OCI-LY7 (cell line): ENCODE results near the gene KANSL1. TPM values are rescaled to one million over a fixed set of nuclear protein-coding genes. Genes with fewer than 3 reads are reported as not detected.

Experiments
- BruUV-seq: library from RNA; stranded (reverse); fragments of 400-500 nt; replicated peaks from 2 replicates; lab custom pipeline; 2021; lab: Mats Ljungman, UMichigan
- CTCF ChIA-PET: fragments of 300-600 bp; sonication (Branson Sonifier 250); formaldehyde crosslinking; loops from one replicate; lab custom pipeline; 2022; ENCODE audit warnings: antibody characterized with exemption; ENCODE audit not compliant: unreplicated experiment; lab: Charles Lee
- POLR2A ChIA-PET: fragments of 300-600 bp; sonication (Branson Sonifier 250); formaldehyde crosslinking; loops from one replicate; lab custom pipeline; 2022; ENCODE audit warnings: antibody characterized with exemption; lab: Charles Lee
- DNase-seq: peaks from one replicate; pipeline ENCODE4 v3.0.0-alpha.2; 2015; ENCODE audit warnings: low spot score
- H2AFZ ChIP-seq: fragments of 200-600 bp; sonication (generic), shearing (Covaris generic); 2 replicates; pipeline ENCODE4 v1.6.1; 2014; ENCODE audit warnings: mild to moderate bottlenecking, antibody characterized with exemption, low read length, moderate library complexity
- H3K27ac ChIP-seq: fragments of 200-600 bp; sonication (generic); 2 replicates; pipeline ENCODE4 v1.5.1; 2014; ENCODE audit warnings: mixed run types, low read depth, mild to moderate bottlenecking, moderate library complexity, low read length, inconsistent platforms; ENCODE audit not compliant: poor library complexity, severe bottlenecking
- H3K36me3 ChIP-seq: fragments of 200-600 bp; sonication (generic); 2 replicates; pipeline ENCODE4 v1.6.1; 2014; ENCODE audit warnings: mild to moderate bottlenecking, antibody characterized with exemption, low read length, moderate library complexity, mixed read lengths; ENCODE audit not compliant: insufficient read depth
- H3K4me1 ChIP-seq: fragments of 200-600 bp; sonication (generic); 2 replicates; pipeline ENCODE4 v1.5.1; 2014; ENCODE audit warnings: mild to moderate bottlenecking, low read length; ENCODE audit not compliant: insufficient read depth, poor library complexity, severe bottlenecking
- H3K4me2 ChIP-seq: fragments of 200-600 bp; sonication (generic); 2 replicates; pipeline ENCODE4 v1.6.1; 2014; ENCODE audit warnings: mild to moderate bottlenecking, low read length
- H3K4me3 ChIP-seq: fragments of 200-600 bp; sonication (generic); 2 replicates; pipeline ENCODE4 v1.5.1; 2014; ENCODE audit warnings: mild to moderate bottlenecking, low read depth, low read length; ENCODE audit not compliant: poor library complexity, severe bottlenecking
- H3K79me2 ChIP-seq: fragments of 200-600 bp; sonication (generic); 2 replicates; pipeline ENCODE4 v1.6.1; 2016; ENCODE audit warnings: low read depth, mild to moderate bottlenecking, low read length, moderate library complexity, mixed read lengths; ENCODE audit not compliant: insufficient read depth
- H3K9me2 ChIP-seq: fragments of 200-600 bp; sonication (generic); 2 replicates; pipeline ENCODE4 v1.6.1; 2016; ENCODE audit warnings: mild to moderate bottlenecking, low read length, mixed read lengths; ENCODE audit not compliant: insufficient read depth
- H3K9me3 ChIP-seq: fragments of 200-600 bp; sonication (generic); 2 replicates; pipeline ENCODE4 v1.6.1; 2014; ENCODE audit warnings: mild to moderate bottlenecking, mixed run types, low read length, mixed read lengths
- H4K20me1 ChIP-seq: fragments of 200-600 bp; sonication (generic); 2 replicates; pipeline ENCODE4 v1.6.1; 2014; ENCODE audit warnings: mild to moderate bottlenecking, antibody characterized with exemption, low read length, moderate library complexity, mixed read lengths; ENCODE audit not compliant: insufficient read depth
- CTCF ChIP-seq: fragments of 200-600 bp; sonication (generic); conservative IDR thresholded peaks from 2 replicates; pipeline ENCODE4 v1.5.1; 2014; ENCODE audit warnings: mild to moderate bottlenecking, antibody characterized with exemption, low read length, moderate library complexity, mixed read lengths
- EZH2phosphoT487 ChIP-seq: fragments of 200-600 bp; sonication (generic); IDR thresholded peaks from 2 replicates; pipeline ENCODE4 v1.6.1; 2018; ENCODE audit warnings: low read depth, borderline replicate concordance, mild to moderate bottlenecking, mixed run types, antibody characterized with exemption, low read length, moderate library complexity, mixed read lengths
- intact Hi-C: fragments of 100-400 bp; cut with micrococcal nuclease; formaldehyde crosslinking; loops from one replicate; pipeline ENCODE4 v1.10.0; 2022; ENCODE audit not compliant: unreplicated experiment
- total RNA-seq, 2 experiments: library from RNA; depleted of rRNA in 1 of 2; stranded (reverse); fragments of >200 nt in 1 of 2; shearing (Covaris generic) in 1 of 2; gene quantifications; 2 replicates each; pipeline ENCODE4 v1.2.3, GENCODE V29; 2014 to 2022

KANSL1 gene
- total RNA-seq, 2 experiments from 2014 or later, result 96.9 to 129 TPM

- no peak overlapping the region for H3K4me2 ChIP-seq
- H3K79me2 ChIP-seq, result peaks cover 4% of the 10 kb centered on the region; the same call in 1 of the 2 replicates
- no peak overlapping the region for H3K4me3 ChIP-seq
- no peak for TF ChIP-seq CTCF
- H2AFZ ChIP-seq, result no peak overlapping the region
- no peak for DNase-seq
- no peaks in the 10 kb centered on the region for H3K9me2 ChIP-seq
- H3K27ac ChIP-seq, result no peak overlapping the region
- no peaks in the 10 kb centered on the region for H3K9me3 ChIP-seq
- no peaks in the 10 kb centered on the region for H4K20me1 ChIP-seq
- ChIA-PET CTCF (no interaction called here), POLR2A (no interaction called here)
- H3K4me1 ChIP-seq, result peaks cover 7% of the 10 kb centered on the region
- BruUV-seq, result no TSS peak
- H3K36me3 ChIP-seq, result peaks cover 95% of the 10 kb centered on the region
- intact Hi-C loops, result loop anchor here (5.0 kb wide), 1 partner anchor 147 kb away; the partner anchor contains the start of gene KANSL1
Measured at GRCh38 chr17:46044989-46045388, 148.2 kb downstream of the KANSL1 start.

GRCh38 chr17:46044286-46044928 is 148.8 kb downstream of the KANSL1 start:
- intact Hi-C loops, result no loop called here
- Histone ChIP-seq H3K79me2 (peaks cover 4% of the 10 kb centered on the region; the same call in 1 of the 2 replicates), H3K36me3 (peaks cover 95% of the 10 kb centered on the region), H4K20me1 (no peaks in the 10 kb centered on the region), H3K4me1 (peaks cover 7% of the 10 kb centered on the region), H3K9me3 (no peaks in the 10 kb centered on the region), H2AFZ (no peak overlapping the region), H3K4me3 (no peak overlapping the region), H3K27ac (no peak overlapping the region), H3K4me2 (no peak overlapping the region), H3K9me2 (no peaks in the 10 kb centered on the region)
- peak; percentile 78 for DNase-seq
- ChIA-PET CTCF (no interaction called here), POLR2A (interaction anchor here (0.5 to 0.6 kb wide), 2 partner anchors 15 to 147 kb away, joined by 3 read pairs; no protein-coding TSS in a partner anchor)
- no TSS peak for BruUV-seq
- TF ChIP-seq CTCF, result peak; percentile 97
- no peak for TF ChIP-seq EZH2phosphoT487

GRCh38 chr17:46043606-46044005 is 149.6 kb downstream of the KANSL1 start:
- TF ChIP-seq EZH2phosphoT487 (no peak), CTCF (no peak)
- no peak overlapping the region for H3K4me3 ChIP-seq
- peaks cover 95% of the 10 kb centered on the region for H3K36me3 ChIP-seq
- no peaks in the 10 kb centered on the region for H3K9me3 ChIP-seq
- H3K4me2 ChIP-seq, result no peak overlapping the region
- no peak for DNase-seq
- no peak overlapping the region for H3K27ac ChIP-seq
- H2AFZ ChIP-seq, result no peak overlapping the region
- BruUV-seq, result no TSS peak
- CTCF ChIA-PET, result no interaction called here
- H4K20me1 ChIP-seq, result no peaks in the 10 kb centered on the region
- H3K79me2 ChIP-seq, result peaks cover 4% of the 10 kb centered on the region; the same call in 1 of the 2 replicates
- POLR2A ChIA-PET, result interaction anchor here (0.5 to 0.7 kb wide), 3 partner anchors 16 to 148 kb away, joined by 3 read pairs; no protein-coding TSS in a partner anchor
- H3K4me1 ChIP-seq, result peaks cover 7% of the 10 kb centered on the region
- H3K9me2 ChIP-seq, result no peaks in the 10 kb centered on the region
- intact Hi-C loops, result no loop called here
